IMR-90 (cell line): ENCODE measurements around the gene MIB1. TPM values are rescaled to one million over a fixed set of nuclear protein-coding genes. Genes with fewer than 3 reads are reported as not detected.

Experiments used
- ATAC-seq: fragments of 200-7000 bp; cut with Tn5 transposase; 2 replicates; pipeline ENCODE4 v1.9.1; 2020; ENCODE audit warnings: low read depth, mild to moderate bottlenecking, moderate library complexity
- BruUV-seq: library from RNA; stranded (reverse); fragments of 400-500 nt; replicated peaks from 2 replicates; lab custom pipeline; 2021; lab: Mats Ljungman, UMichigan
- CTCF ChIA-PET: fragments of 300-600 bp; formaldehyde crosslinking; extraction: SDS; loops from one replicate; lab custom pipeline; 2021; ENCODE audit warnings: antibody characterized with exemption; lab: Yijun Ruan, JAX
- POLR2A ChIA-PET: fragments of 300-600 bp; sonication (Branson Sonifier 250); formaldehyde crosslinking; loops from one replicate; lab custom pipeline; 2022; ENCODE audit warnings: antibody characterized with exemption; ENCODE audit not compliant: unreplicated experiment; lab: Charles Lee
- DNase-seq: peaks from one replicate; pipeline ENCODE4 v3.0.0; 2013
- H2AFZ ChIP-seq: replicated peaks from 2 replicates; pipeline ENCODE3; 2013; ENCODE audit warnings: low read length, mild to moderate bottlenecking; ENCODE audit not compliant: poor library complexity
- H2AK5ac ChIP-seq: 2 replicates; pipeline ENCODE4 v1.6.1; 2013; ENCODE audit warnings: low read depth, low read length, inconsistent platforms
- H2AK9ac ChIP-seq: replicated peaks from 2 replicates; pipeline ENCODE3; 2013; ENCODE audit warnings: mild to moderate bottlenecking, low read depth, low read length, moderate library complexity; ENCODE audit not compliant: poor library complexity
- H2BK120ac ChIP-seq: 2 replicates; pipeline ENCODE4 v1.6.1; 2013; ENCODE audit warnings: low read depth, low read length, inconsistent platforms
- H2BK15ac ChIP-seq: 3 replicates; pipeline ENCODE4 v1.6.1; 2013; ENCODE audit warnings: low read depth, low read length, inconsistent platforms
- H2BK20ac ChIP-seq: 2 replicates; pipeline ENCODE4 v1.6.1; 2013; ENCODE audit warnings: low read depth, mild to moderate bottlenecking, inconsistent platforms, low read length, moderate library complexity
- H2BK5ac ChIP-seq: 2 replicates; pipeline ENCODE4 v1.6.1; 2013; ENCODE audit warnings: mild to moderate bottlenecking, low read depth, low read length, inconsistent platforms; ENCODE audit not compliant: poor library complexity, severe bottlenecking
- H3K14ac ChIP-seq: replicated peaks from 2 replicates; pipeline ENCODE4 v1.6.1; 2013; ENCODE audit warnings: low read depth, low read length, inconsistent platforms
- H3K18ac ChIP-seq: 2 replicates; pipeline ENCODE4 v1.6.1; 2013; ENCODE audit warnings: low read depth, low read length, control low read depth
- H3K23ac ChIP-seq: 2 replicates; pipeline ENCODE4 v1.6.1; 2013; ENCODE audit warnings: low read depth, low read length, inconsistent platforms
- H3K27ac ChIP-seq: 2 replicates; pipeline ENCODE4 v1.5.1; 2013; ENCODE audit warnings: mild to moderate bottlenecking, control low read depth, low read length; ENCODE audit not compliant: insufficient read depth
- H3K27me3 ChIP-seq: 2 replicates; pipeline ENCODE4 v1.6.1; 2013; ENCODE audit warnings: low read length; ENCODE audit not compliant: control insufficient read depth, insufficient read depth
- H3K36me3 ChIP-seq: 2 replicates; pipeline ENCODE4 v1.6.1; 2013; ENCODE audit warnings: low read length, mixed read lengths; ENCODE audit not compliant: control insufficient read depth, insufficient read depth
- H3K4ac ChIP-seq: 2 replicates; pipeline ENCODE4 v1.6.1; 2013; ENCODE audit warnings: low read depth, low read length, inconsistent platforms
- H3K4me1 ChIP-seq: 2 replicates; pipeline ENCODE4 v1.6.1; 2013; ENCODE audit warnings: low read length, mixed read lengths; ENCODE audit not compliant: control insufficient read depth, insufficient read depth
- H3K4me2 ChIP-seq: 2 replicates; pipeline ENCODE4 v1.6.1; 2013; ENCODE audit warnings: low read depth, mild to moderate bottlenecking, control low read depth, low read length, moderate library complexity
- H3K4me3 ChIP-seq: 2 replicates; pipeline ENCODE4 v1.5.1; 2013; ENCODE audit warnings: low read depth, mild to moderate bottlenecking, control low read depth, low read length, moderate library complexity; ENCODE audit not compliant: insufficient read depth
- H3K56ac ChIP-seq: 2 replicates; pipeline ENCODE4 v1.6.1; 2013; ENCODE audit warnings: low read length, inconsistent platforms; ENCODE audit not compliant: insufficient read depth; ENCODE audit errors: extremely low read depth
- H3K79me1 ChIP-seq, 2 experiments: 2 replicates each; pipeline ENCODE4 v1.6.1; 2013; ENCODE audit warnings: low read length in 2 of 2, inconsistent platforms in 1 of 2, low read depth in 1 of 2
- H3K9ac ChIP-seq: 2 replicates; pipeline ENCODE4 v1.6.1; 2013; ENCODE audit warnings: low read depth, low read length, control low read depth
- H3K9me1 ChIP-seq: 2 replicates; pipeline ENCODE4 v1.6.1; 2013; ENCODE audit warnings: low read length, inconsistent platforms; ENCODE audit not compliant: insufficient read depth
- H3K9me3 ChIP-seq: 2 replicates; pipeline ENCODE4 v1.6.1; 2013; ENCODE audit warnings: low read length; ENCODE audit not compliant: control insufficient read depth, insufficient read depth
- H4K20me1 ChIP-seq: 2 replicates; pipeline ENCODE4 v1.6.1; 2013; ENCODE audit warnings: low read length, inconsistent platforms; ENCODE audit not compliant: insufficient read depth
- H4K5ac ChIP-seq: 2 replicates; pipeline ENCODE4 v1.6.1; 2013; ENCODE audit warnings: mild to moderate bottlenecking, low read depth, low read length, control low read depth
- H4K8ac ChIP-seq, 2 experiments: 2 replicates each; pipeline ENCODE4 v1.6.1; 2013; ENCODE audit warnings: low read depth in 2 of 2, low read length in 2 of 2, control low read depth in 1 of 2, inconsistent platforms in 1 of 2
- H4K91ac ChIP-seq: 2 replicates; pipeline ENCODE4 v1.6.1; 2013; ENCODE audit warnings: low read depth, low read length, inconsistent platforms; ENCODE audit not compliant: insufficient read depth
- CEBPB ChIP-seq: IDR thresholded peaks from 2 replicates; pipeline ENCODE4 v1.6.1; 2012; ENCODE audit warnings: low read depth, low read length, improper control_type of control experiment
- RFX5 ChIP-seq: IDR thresholded peaks from 2 replicates; pipeline ENCODE4 v1.8.0; 2012; ENCODE audit warnings: low read depth, mild to moderate bottlenecking, low read length, moderate library complexity
- WGBS, 2 experiments: methylation state at CpG; one replicate each; pipeline versions ENCODE4 v1.1.5 to v1.1.7; 2013; ENCODE audit warnings: missing lambda C conversion rate in 2 of 2; ENCODE audit not compliant: insufficient read length in 1 of 2; ENCODE audit errors: extremely low coverage in 2 of 2; 5-methylcytosine and 5-hydroxymethylcytosine counted together
- dilution Hi-C: fragments of 300-500 bp; cut with HindIII; formaldehyde crosslinking; loops from one replicate; pipeline ENCODE4 v1.14.3; 2018; ENCODE audit warnings: low sequenced_read_pairs; ENCODE audit not compliant: unreplicated experiment
- in situ Hi-C: fragments of 300-500 bp; cut with MboI; formaldehyde crosslinking; loops from 3 replicates; pipeline ENCODE4 v1.14.3; 2019; ENCODE audit warnings: low sequenced_read_pairs, inconsistent platforms, mixed read lengths
- intact Hi-C: fragments of 100-400 bp; cut with micrococcal nuclease; formaldehyde crosslinking; loops from 2 replicates; pipeline ENCODE4 v1.10.0; 2022
- polyA plus RNA-seq, 3 experiments: library from polyadenylated mRNA; depleted of rRNA; stranded (reverse); fragments of >200 nt; gene quantifications; 2 replicates each; pipeline ENCODE4 v1.2.3, GENCODE V29; 2012; ENCODE audit warnings: low replicate concordance in 1 of 3
- total RNA-seq: library from RNA; depleted of rRNA; stranded (reverse); fragments of >200 nt; gene quantifications from 2 replicates; pipeline ENCODE4 v1.2.3, GENCODE V29; 2012

Gene MIB1
- total and polyA plus RNA-seq, 2 of the 4 experiments (the other 2 are of a cell fraction), result 5.9 to 80.1 TPM

DNA sequence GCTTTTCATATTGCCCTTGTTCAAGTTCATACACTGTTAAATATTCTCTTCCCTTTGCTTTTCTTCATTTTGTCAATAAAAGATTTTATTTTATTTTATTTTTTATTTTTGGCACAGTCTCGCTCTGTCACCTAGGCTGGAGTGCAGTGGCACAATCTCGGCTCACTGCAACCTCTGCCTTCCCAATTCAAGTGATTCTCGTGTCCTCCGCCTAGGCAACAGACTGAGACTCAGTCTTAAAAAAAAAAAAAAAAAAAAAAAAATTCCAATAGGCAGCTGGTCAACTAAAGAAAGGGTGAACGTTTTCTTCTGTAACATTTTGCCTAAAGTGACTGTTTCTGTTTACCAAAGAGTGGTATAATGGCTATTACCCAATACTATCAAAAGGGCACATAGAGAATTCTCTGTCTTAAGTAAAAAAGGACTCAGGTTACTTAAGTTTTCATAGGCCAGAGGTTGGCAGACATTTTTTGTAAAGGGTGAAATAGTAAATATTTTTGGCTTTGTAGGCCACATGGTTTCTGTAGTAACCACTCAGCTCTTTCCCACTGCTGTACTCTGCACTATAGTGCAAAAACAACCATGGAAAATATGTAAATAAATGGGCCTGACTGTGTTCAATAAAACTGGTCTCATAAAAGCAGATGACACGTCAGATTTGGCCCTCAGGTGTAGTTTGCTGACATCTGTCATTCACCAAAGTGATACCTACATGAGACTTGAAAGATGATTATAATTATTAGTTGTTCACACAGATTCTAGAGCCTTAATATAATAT, 113.4 kb downstream of the MIB1 start:
- no CpG with 5 or more reads among the region's 6 CpGs for WGBS, 2 experiments
- no peak overlapping the region for H2BK15ac ChIP-seq
- CTCF ChIA-PET, result no interaction called here
- H3K18ac ChIP-seq, result no peak overlapping the region
- no peak overlapping the region for H2BK120ac ChIP-seq
- DNase-seq, result no peak
- H2BK20ac ChIP-seq, result no peak overlapping the region
- H2AK5ac ChIP-seq, result no peak overlapping the region
- H3K27ac ChIP-seq, result no peak overlapping the region
- no peaks in the 10 kb centered on the region for H3K27me3 ChIP-seq
- H2AK9ac ChIP-seq, result no peak overlapping the region
- no peak overlapping the region for H3K4me3 ChIP-seq
- H3K9me3 ChIP-seq, result no peaks in the 10 kb centered on the region
- H3K4me1 ChIP-seq, result no peaks in the 10 kb centered on the region
- BruUV-seq, result no TSS peak
- no peak overlapping the region for H3K23ac ChIP-seq
- H3K9ac ChIP-seq, result no peak overlapping the region
- in situ Hi-C loops, result no loop called here
- dilution Hi-C loops, result no loop called here
- ATAC-seq, result peak; percentile 28; the same call in 1 of the 2 replicates
- H3K56ac ChIP-seq, result no peak overlapping the region
- no peak overlapping the region for H3K14ac ChIP-seq
- peaks cover 2 to 8% of the 10 kb centered on the region in 2 experiments; a peak in 1 of 4 replicates for H3K79me1 ChIP-seq
- POLR2A ChIA-PET, result no interaction called here
- intact Hi-C loops, result loop anchor here (5.0 to 10.0 kb wide), 3 partner anchors 109 to 367 kb away; partner anchors contain the start of gene MIB1
- H3K4me2 ChIP-seq, result no peak overlapping the region
- H2AFZ ChIP-seq, result no peak overlapping the region
- no peak overlapping the region for H2BK5ac ChIP-seq
- TF ChIP-seq RFX5 (no peak), CEBPB (0 out of 2 replicates have a peak, but pooled peaks have one; percentile 26)
- no peaks in the 10 kb centered on the region; the same call in 1 of the 2 replicates for H3K9me1 ChIP-seq
- H4K20me1 ChIP-seq, result no peaks in the 10 kb centered on the region
- no peak overlapping the region for H4K8ac ChIP-seq
- peaks cover 2% of the 10 kb centered on the region for H3K36me3 ChIP-seq
- no peak overlapping the region for H4K91ac ChIP-seq
- no peak overlapping the region for H3K4ac ChIP-seq
- H4K5ac ChIP-seq, result no peak overlapping the region
